HFF-Myc (cell line): ENCODE data around the gene WDR93.

Source experiments
- DNase-seq: peaks from one replicate; pipeline ENCODE4 v3.0.0-alpha.2; 2011; ENCODE audit warnings: low read depth; ENCODE audit errors: extremely low read depth
- H3K4me3 ChIP-seq: replicated peaks from 2 replicates; pipeline ENCODE4 v1.5.1; 2011; ENCODE audit warnings: low read depth, mild to moderate bottlenecking, control low read depth, low read length
- CTCF ChIP-seq: IDR thresholded peaks from 2 replicates; pipeline ENCODE4 v1.5.1; 2012; ENCODE audit warnings: mild to moderate bottlenecking, low read depth, low read length, control low read depth; ENCODE audit errors: missing control alignments

Gene WDR93

GRCh38 chr15:89790661-89791060 lies 100.0 kb downstream of the WDR93 start:
- no peak for TF ChIP-seq CTCF
- DNase-seq = no peak
- H3K4me3 ChIP-seq = no peak overlapping the region

GRCh38 chr15:89792106-89792805 lies 101.6 kb downstream of the WDR93 start:
- TF ChIP-seq CTCF = no peak
- no peak overlapping the region for H3K4me3 ChIP-seq
- DNase-seq = no peak
